HG03575 (cell line): ENCODE results near the gene POLD4.
"Not testable (repeated sequence)": the region's sequence is repeated elsewhere in the genome, so short reads cannot be mapped to it uniquely, and the experiment has no call there.

Experiments
- ATAC-seq: cut with Tn5 transposase; IDR thresholded peaks from one replicate; pipeline ENCODE4 v1.9.1; 2021; ENCODE audit not compliant: unreplicated experiment, insufficient number of reproducible peaks, low FRiP score; ENCODE audit errors: extremely low read depth

Gene POLD4

GRCh38 chr11:67353317-67354074 lies at the start of gene POLD4:
TSS of gene POLD4 (minus strand) at chr11:67353546. CDS start at chr11:67353399, 147 bp downstream.
- peak; percentile 44 for ATAC-seq

GRCh38 chr11:67403085-67403484 lies 49.7 kb upstream of the POLD4 start:
- not testable (repeated sequence) for ATAC-seq

GRCh38 chr11:67402192-67402839 lies 49.0 kb upstream of the POLD4 start:
- ATAC-seq: not testable (repeated sequence)

- ATAC-seq: no peak
Observed at GRCh38 chr11:67401495-67402191, 48.3 kb upstream of the POLD4 start, which contains the start of gene PPP1CA. TSS of gene PPP1CA (minus strand) at chr11:67401858. CDS start at chr11:67401782, 76 bp downstream.

GRCh38 chr11:67400942-67401494 lies 47.7 kb upstream of the POLD4 start:
- ATAC-seq: no peak

- ATAC-seq: no peak
Observed at GRCh38 chr11:67400251-67400941, 47.0 kb upstream of the POLD4 start.

GRCh38 chr11:67398661-67399563 lies 45.6 kb upstream of the POLD4 start:
- ATAC-seq: no peak

GRCh38 chr11:67397986-67398660 lies 44.8 kb upstream of the POLD4 start:
- ATAC-seq: no peak

GRCh38 chr11:67397536-67397935 lies 44.2 kb upstream of the POLD4 start:
- no peak for ATAC-seq

- ATAC-seq: no peak
Observed at GRCh38 chr11:67396587-67397389, 43.4 kb upstream of the POLD4 start.

GRCh38 chr11:67396259-67396581 lies 42.9 kb upstream of the POLD4 start:
- ATAC-seq: no peak

GRCh38 chr11:67395555-67396258 lies 42.4 kb upstream of the POLD4 start:
- ATAC-seq: no peak

GRCh38 chr11:67393990-67394389 lies 40.6 kb upstream of the POLD4 start:
- ATAC-seq: no peak

GRCh38 chr11:67393437-67393836 lies 40.1 kb upstream of the POLD4 start:
- no peak for ATAC-seq

GRCh38 chr11:67392183-67392715 lies 38.9 kb upstream of the POLD4 start:
- ATAC-seq: no peak
